Measurements from ENCODE around the gene C3orf18.

C3orf18 gene

DNA sequence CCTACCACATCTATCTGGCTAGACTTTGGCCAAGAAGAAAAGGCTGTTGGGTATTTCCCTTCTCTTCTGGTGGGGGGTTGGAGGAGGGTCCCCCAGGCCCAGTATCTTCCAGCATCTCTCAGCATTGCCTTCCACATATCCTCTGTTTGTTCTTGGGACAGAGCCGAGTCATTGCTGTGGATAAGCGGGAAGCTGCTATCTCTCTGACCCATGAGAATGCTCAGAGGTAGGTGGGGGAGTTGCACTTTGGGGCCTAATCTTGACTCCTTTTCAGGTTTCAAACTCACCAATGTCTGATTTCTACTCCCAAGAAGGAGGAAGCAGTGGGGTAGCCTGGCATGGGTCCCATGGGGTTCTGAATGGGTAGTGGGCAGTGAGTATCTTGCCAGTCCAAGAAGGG is 9.8 kb upstream of the C3orf18 start:
- H3K4me3 ChIP-seq (ENCODE audit: low read length), result no peak overlapping the region
- DNase-seq (ENCODE audit: low read depth), result no peak
- TF ChIP-seq CTCF (IDR thresholded peaks at IDR 0.05; ENCODE audit: insufficient read depth, low read depth, low read length, missing control alignments), result no peak

DNA sequence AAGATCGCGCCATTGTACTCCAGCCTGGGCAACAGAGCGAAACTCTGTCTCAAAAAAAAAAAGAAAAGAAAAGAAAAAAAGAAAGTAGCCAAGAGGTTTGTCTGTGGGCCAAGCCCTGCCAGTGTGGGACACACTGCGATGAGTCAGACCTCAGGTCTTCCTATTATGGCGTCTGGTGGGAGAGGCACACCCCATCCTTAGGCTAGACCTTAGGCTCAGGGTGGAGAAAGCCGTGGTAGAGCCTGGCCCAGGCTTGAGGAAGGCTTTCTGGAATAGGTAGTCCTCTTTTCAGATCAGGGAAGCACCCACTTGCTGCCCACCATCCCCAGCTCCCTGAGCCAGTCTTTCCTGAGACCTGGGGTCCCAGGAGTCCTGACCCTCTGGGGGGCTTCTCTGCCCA is 7.8 kb upstream of the C3orf18 start:
- DNase-seq (ENCODE audit: low read depth), result peak; percentile 45
- no peak overlapping the region for H3K4me3 ChIP-seq (ENCODE audit: low read length)
- TF ChIP-seq CTCF (IDR thresholded peaks at IDR 0.05; ENCODE audit: insufficient read depth, low read depth, low read length, missing control alignments), result no peak

- no peak for DNase-seq (ENCODE audit: low read depth)
- H3K4me3 ChIP-seq (ENCODE audit: low read length), result no peak overlapping the region
- no peak for TF ChIP-seq CTCF (IDR thresholded peaks at IDR 0.05; ENCODE audit: insufficient read depth, low read depth, low read length, missing control alignments)
Measured at GRCh38 chr3:50574444-50574831, 6.9 kb upstream of the C3orf18 start.

DNA sequence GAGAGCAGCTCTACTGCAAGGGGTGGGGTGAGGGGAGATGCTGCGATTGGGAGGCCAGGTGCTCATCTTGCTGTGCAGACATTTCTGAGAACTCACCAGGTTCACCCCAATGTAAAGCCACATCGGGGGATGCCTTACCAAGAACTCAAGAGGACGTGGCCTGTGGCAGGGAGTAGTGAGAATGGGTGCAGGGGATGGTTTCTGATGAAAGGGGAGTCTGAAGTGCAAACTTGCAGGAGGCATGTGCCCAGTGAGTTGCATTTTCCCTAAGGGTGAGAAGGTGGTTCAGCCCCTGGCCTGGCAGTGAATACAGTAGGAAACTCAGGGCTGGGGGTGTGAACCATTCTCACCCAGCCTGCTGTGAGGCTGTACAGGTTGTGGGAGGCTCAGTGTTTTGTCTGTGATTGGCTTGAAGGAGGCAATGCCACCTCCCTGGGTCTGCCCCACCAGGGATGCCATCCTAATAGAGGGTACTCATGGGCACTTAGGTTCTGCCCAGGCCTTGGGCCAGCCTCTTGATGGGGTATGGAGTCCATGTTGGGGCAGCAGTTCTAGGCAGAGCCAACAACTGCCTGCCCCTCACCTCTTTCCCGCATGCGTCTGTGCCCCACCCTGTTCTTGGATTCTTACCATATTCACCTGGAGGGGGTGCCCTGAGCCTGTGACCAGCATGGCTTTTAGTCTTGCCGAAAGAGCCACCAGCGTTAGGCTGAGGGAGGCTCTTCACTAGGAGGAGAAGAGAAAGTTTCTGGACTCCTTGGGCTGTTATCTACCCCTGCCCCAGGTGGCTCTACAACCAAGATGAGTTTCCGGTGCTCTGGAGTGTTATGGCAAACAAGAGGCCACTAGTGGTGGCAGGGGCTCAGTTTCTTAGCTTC is 6.3 kb upstream of the C3orf18 start:
- no peak overlapping the region for H3K4me3 ChIP-seq (ENCODE audit: low read length)
- DNase-seq (ENCODE audit: low read depth), result no peak
- no peak for TF ChIP-seq CTCF (IDR thresholded peaks at IDR 0.05; ENCODE audit: insufficient read depth, low read depth, low read length, missing control alignments)

DNA sequence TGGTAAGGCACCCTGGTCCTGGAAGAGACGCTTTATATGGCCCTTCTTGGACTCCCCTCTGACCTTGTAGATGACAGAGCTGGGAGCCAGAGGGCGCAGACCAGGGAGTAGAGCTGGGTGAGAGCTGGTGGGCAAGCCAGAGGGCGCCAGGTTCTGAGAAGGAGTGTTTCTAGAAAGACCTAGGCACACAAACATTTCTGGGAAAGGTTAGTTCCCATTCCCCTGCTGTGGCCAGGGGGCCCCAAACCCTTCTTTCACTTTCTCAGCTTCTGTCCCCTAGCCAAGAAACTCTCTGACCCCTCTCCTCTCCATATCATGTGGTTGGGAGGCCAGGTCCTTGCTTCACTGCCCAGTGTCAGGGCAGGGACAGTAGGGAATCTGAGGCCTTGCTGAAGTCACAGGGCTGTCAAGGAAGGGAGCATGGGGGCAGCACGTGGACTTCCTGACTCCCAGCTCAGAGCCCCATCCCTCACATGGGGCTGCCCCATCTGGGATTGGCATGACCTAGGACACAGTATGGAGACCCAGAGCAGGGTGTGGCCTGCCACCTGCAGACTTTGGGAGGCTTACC is 5.3 kb upstream of the C3orf18 start:
- no peak for DNase-seq (ENCODE audit: low read depth)

DNA sequence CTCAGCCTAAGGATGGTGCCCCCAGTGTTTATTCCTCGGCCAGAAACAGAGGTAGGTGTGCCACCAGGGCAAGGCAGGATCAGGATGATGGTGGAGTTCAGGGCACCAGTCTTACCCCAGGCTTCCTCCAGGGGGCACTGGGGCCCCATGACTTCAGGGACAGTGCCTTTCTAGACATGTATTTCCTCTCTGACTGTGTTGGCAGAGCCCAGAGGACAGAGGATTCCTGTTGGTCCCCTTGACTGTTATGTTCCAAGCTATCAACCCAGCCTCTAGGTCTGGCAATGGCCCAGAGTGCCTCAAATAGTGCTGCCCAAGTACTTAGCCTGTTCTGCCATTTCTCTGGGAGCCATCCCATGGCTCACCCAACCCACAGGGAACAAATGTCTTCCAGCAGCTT is 4.6 kb upstream of the C3orf18 start:
- peak; percentile 97 for TF ChIP-seq CTCF (IDR thresholded peaks at IDR 0.05; ENCODE audit: insufficient read depth, low read depth, low read length, missing control alignments)
- DNase-seq (ENCODE audit: low read depth), result peak; percentile 73
- no peak overlapping the region for H3K4me3 ChIP-seq (ENCODE audit: low read length)

More for the DNA sequence above, 5.3 kb upstream of the C3orf18 start:
- no peak for TF ChIP-seq CTCF (IDR thresholded peaks at IDR 0.05; ENCODE audit: insufficient read depth, low read depth, low read length, missing control alignments)
- no peak overlapping the region for H3K4me3 ChIP-seq (ENCODE audit: low read length)
